ENCODE results near the gene GPR15LG. TPM values are rescaled to one million over a fixed set of nuclear protein-coding genes. Genes with fewer than 3 reads are reported as not detected.

The GPR15LG gene
- total and polyA plus RNA-seq, 10 of the 15 experiments (the other 5 are each of a cell fraction or from before 2014, with no cell fraction given): 1.1 to 12.2 (median 1.4) TPM

GRCh38 chr10:84205049-84205852, 31.6 kb downstream of the GPR15LG start (continued):
- TF ChIP-seq CEBPZ (IDR thresholded peaks at IDR 0.05; ENCODE audit: low read depth, low read length): no peak
- TF ChIP-seq RB1 (IDR thresholded peaks at IDR 0.05; ENCODE audit: borderline replicate concordance): peak; percentile 44; the same call in 1 of the 2 replicates
- TF ChIP-seq CTCF (IDR thresholded peaks at IDR 0.05 in 2 of 3, conservative IDR thresholded peaks at IDR 0.05 in 1 of 3; ENCODE audit: control insufficient read depth in 2 of 3, extremely low read depth in 1 of 3, insufficient read depth in 1 of 3, low read depth in 3 of 3, low read length in 3 of 3): peak; percentile 96 to 99 (median 98); a peak in 5 of 6 replicates
- TF ChIP-seq MTA3 (IDR thresholded peaks at IDR 0.05; ENCODE audit: borderline replicate concordance, low read length): no peak
- no peak for TF ChIP-seq BHLHE40 (IDR thresholded peaks at IDR 0.05; ENCODE audit: borderline replicate concordance in 1 of 2, low read depth in 2 of 2, low read length in 1 of 2)
- no peak for TF ChIP-seq JUNB (IDR thresholded peaks at IDR 0.05)
- TF ChIP-seq MYC (IDR thresholded peaks at IDR 0.05; ENCODE audit: insufficient read depth, insufficient read length, insufficient replicate concordance, low read length, severe bottlenecking): no peak
- no peak for TF ChIP-seq RELB (IDR thresholded peaks at IDR 0.05; ENCODE audit: low read depth)
- peak; percentile 94 for TF ChIP-seq RAD21 (IDR thresholded peaks at IDR 0.05; ENCODE audit: insufficient read depth, low read depth, low read length)
- TF ChIP-seq YBX1 (IDR thresholded peaks at IDR 0.05): no peak
- TF ChIP-seq KLF5 (IDR thresholded peaks at IDR 0.05; ENCODE audit: partially characterized antibody): no peak
- no peak for TF ChIP-seq BRCA1 (IDR thresholded peaks at IDR 0.05; ENCODE audit: low read depth, low read length)
- TF ChIP-seq NR2C1 (IDR thresholded peaks at IDR 0.05): no peak
- no peak for TF ChIP-seq NFYB (IDR thresholded peaks at IDR 0.05; ENCODE audit: insufficient read depth, low read depth, low read length)
- TF ChIP-seq FOXK2 (IDR thresholded peaks at IDR 0.05): no peak
- no peak for TF ChIP-seq TCF7 (IDR thresholded peaks at IDR 0.05; ENCODE audit: borderline replicate concordance)
- no peak for TF ChIP-seq PRDM15 (CRISPR knock-in tag; IDR thresholded peaks at IDR 0.05)
- TF ChIP-seq CBX3 (IDR thresholded peaks at IDR 0.05; ENCODE audit: borderline replicate concordance, low read depth): no peak

Measured in GM12878 (cell line).